AG09309 (cell line): ENCODE measurements around the gene CYP4F8.
"Not testable (repeated sequence)": the region's sequence is repeated elsewhere in the genome, so short reads cannot be mapped to it uniquely, and the experiment has no call there.

ENCODE experiments used
- DNase-seq: peaks from one replicate; pipeline ENCODE4 v3.0.0-alpha.2; 2010; ENCODE audit warnings: low read depth
- H3K4me3 ChIP-seq: 2 replicates; pipeline ENCODE4 v1.5.1; 2011; ENCODE audit warnings: mild to moderate bottlenecking, low read depth, low read length, moderate library complexity; ENCODE audit not compliant: control insufficient read depth
- CTCF ChIP-seq: IDR thresholded peaks from 2 replicates; pipeline ENCODE4 v1.5.1; 2011; ENCODE audit warnings: mild to moderate bottlenecking, low read depth, low read length, inconsistent platforms; ENCODE audit not compliant: insufficient read depth, control insufficient read depth; ENCODE audit errors: missing control alignments

The CYP4F8 gene

GRCh38 chr19:15644066-15644741 lies 29.2 kb downstream of the CYP4F8 start:
- no peak for TF ChIP-seq CTCF
- H3K4me3 ChIP-seq = no peak overlapping the region
- no peak for DNase-seq

GRCh38 chr19:15644816-15645215 lies 29.8 kb downstream of the CYP4F8 start:
- H3K4me3 ChIP-seq = no peak overlapping the region
- TF ChIP-seq CTCF = no peak
- no peak for DNase-seq

GRCh38 chr19:15649526-15649925 lies 34.5 kb downstream of the CYP4F8 start:
- no peak for DNase-seq
- TF ChIP-seq CTCF = no peak
- H3K4me3 ChIP-seq = no peak overlapping the region

GRCh38 chr19:15650123-15650522 lies 35.1 kb downstream of the CYP4F8 start:
- H3K4me3 ChIP-seq, DNase-seq: not testable (repeated sequence)

GRCh38 chr19:15651791-15652190 lies 36.8 kb downstream of the CYP4F8 start:
- no peak for DNase-seq
- no peak overlapping the region for H3K4me3 ChIP-seq
- TF ChIP-seq CTCF = no peak

GRCh38 chr19:15652559-15653278 lies 37.7 kb downstream of the CYP4F8 start:
- no peak overlapping the region for H3K4me3 ChIP-seq
- no peak for TF ChIP-seq CTCF
- no peak for DNase-seq

GRCh38 chr19:15656467-15656866 lies 41.4 kb downstream of the CYP4F8 start:
- no peak for DNase-seq
- H3K4me3 ChIP-seq = no peak overlapping the region
- TF ChIP-seq CTCF = no peak
